ENCODE data around the gene MORN1.

The MORN1 gene

GRCh38 chr1:2339206-2340085 is 51.9 kb downstream of the MORN1 start:
- Histone ChIP-seq H3K27me3 (ENCODE audit: insufficient read depth, poor library complexity, severe bottlenecking) (no peaks in the 10 kb centered on the region), H3K4me3 (replicated peaks; ENCODE audit: insufficient read depth, low read length) (no peak overlapping the region), H3K27ac (replicated peaks) (no peak overlapping the region)
- DNase-seq (ENCODE audit: low read depth in 1 of 2, low spot score in 1 of 2) = no peak
- TF ChIP-seq POLR2AphosphoS5 (IDR thresholded peaks at IDR 0.05; ENCODE audit: low read depth) (no peak), SPI1 (IDR thresholded peaks at IDR 0.05; ENCODE audit: borderline replicate concordance, low read depth) (no peak), CTCF (IDR thresholded peaks at IDR 0.05; ENCODE audit: insufficient read depth, low read length) (no peak), REST (IDR thresholded peaks at IDR 0.05; ENCODE audit: insufficient replicate concordance, low read depth) (no peak), GABPA (IDR thresholded peaks at IDR 0.05; ENCODE audit: low read depth) (no peak)

- Histone ChIP-seq H3K4me3 (replicated peaks; ENCODE audit: insufficient read depth, low read length) (no peak overlapping the region), H3K27ac (replicated peaks) (no peak overlapping the region), H3K27me3 (ENCODE audit: insufficient read depth, poor library complexity, severe bottlenecking) (no peaks in the 10 kb centered on the region)
- TF ChIP-seq POLR2AphosphoS5 (IDR thresholded peaks at IDR 0.05; ENCODE audit: low read depth) (no peak), REST (IDR thresholded peaks at IDR 0.05; ENCODE audit: insufficient replicate concordance, low read depth) (no peak), SPI1 (IDR thresholded peaks at IDR 0.05; ENCODE audit: borderline replicate concordance, low read depth) (no peak), CTCF (IDR thresholded peaks at IDR 0.05; ENCODE audit: insufficient read depth, low read length) (no peak), GABPA (IDR thresholded peaks at IDR 0.05; ENCODE audit: low read depth) (no peak)
- DNase-seq (ENCODE audit: low read depth in 1 of 2, low spot score in 1 of 2) = no peak
These were observed 53.9 kb downstream of the MORN1 start for GRCh38 chr1:2337501-2337900.

GRCh38 chr1:2337081-2337480 is 54.3 kb downstream of the MORN1 start:
- TF ChIP-seq REST (IDR thresholded peaks at IDR 0.05; ENCODE audit: insufficient replicate concordance, low read depth) = no peak
- H3K27me3 ChIP-seq (ENCODE audit: insufficient read depth, poor library complexity, severe bottlenecking) = no peaks in the 10 kb centered on the region
- no peak for DNase-seq (ENCODE audit: low read depth in 1 of 2, low spot score in 1 of 2)
- no peak overlapping the region for H3K27ac ChIP-seq (replicated peaks)
- H3K4me3 ChIP-seq (replicated peaks; ENCODE audit: insufficient read depth, low read length) = no peak overlapping the region

Data from HL-60 (cell line).